K562 (cell line): ENCODE measurements around the gene MYG1. TPM values are rescaled to one million over a fixed set of nuclear protein-coding genes. Genes with fewer than 3 reads are reported as not detected.

Experiments used
- ATAC-seq: fragments of 200-7000 bp; cut with Tn5 transposase; 3 replicates; pipeline ENCODE4 v1.9.1; 2020; ENCODE audit warnings: moderate library complexity
- BruUV-seq: library from RNA; stranded (reverse); fragments of 400-500 nt; replicated peaks from 2 replicates; lab custom pipeline; 2021; lab: Mats Ljungman, UMichigan
- CTCF ChIA-PET: fragments of 300-600 bp; formaldehyde crosslinking; extraction: SDS; loops from one replicate; lab custom pipeline; 2021; ENCODE audit warnings: low intra/inter-chr PET ratio; lab: Yijun Ruan, JAX
- POLR2A ChIA-PET: fragments of 300-600, 350-650 bp; sonication (Branson Sonifier 250); formaldehyde crosslinking; extraction: SDS; loops from one replicate; lab custom pipeline; 2021; ENCODE audit warnings: antibody characterized with exemption, inconsistent platforms; lab: Yijun Ruan, JAX
- DNase-seq, 4 experiments: peaks; one replicate each; pipeline versions ENCODE4 v3.0.0 to v3.0.0-alpha.2; 2011 to 2018; ENCODE audit warnings: low spot score in 3 of 4, mixed read lengths in 3 of 4; ENCODE audit errors: extremely low read depth in 1 of 4
- FAIRE-seq: peaks from 2 replicates; lab custom pipeline; 2011; peaks lifted over from hg19 to GRCh38; lab: Jason Lieb, UNC
- H2AFZ ChIP-seq: 2 replicates; pipeline ENCODE4 v1.6.0; 2011; ENCODE audit warnings: low read depth, low read length, control low read depth, inconsistent platforms
- H3K27ac ChIP-seq: fragments of 200-600 bp; 3 replicates; pipeline ENCODE4 v1.8.0; 2011; ENCODE audit warnings: low read depth, mild to moderate bottlenecking, control low read depth, inconsistent platforms, low read length, moderate library complexity, mixed read lengths; ENCODE audit errors: extremely low read depth
- H3K27me3 ChIP-seq, 2 experiments: fragments of 300-600 bp in 1 of 2; 2 replicates in 1 of 2; 3 replicates in 1 of 2; pipeline versions ENCODE4 v1.6.0 to v1.8.0; 2011; ENCODE audit warnings: inconsistent platforms in 2 of 2, low read length in 2 of 2, mild to moderate bottlenecking in 1 of 2, mixed read lengths in 1 of 2, moderate library complexity in 1 of 2; ENCODE audit not compliant: control insufficient read depth in 2 of 2, insufficient read depth in 2 of 2
- H3K36me3 ChIP-seq: fragments of 300-600 bp; 3 replicates; pipeline ENCODE4 v1.8.0; 2011; ENCODE audit warnings: mild to moderate bottlenecking, low read length, inconsistent platforms; ENCODE audit not compliant: control insufficient read depth, insufficient read depth
- H3K4me1 ChIP-seq, 2 experiments: fragments of 200-600 bp in 1 of 2; replicated peaks in 1 of 2; 2 replicates in 1 of 2; 3 replicates in 1 of 2; pipeline versions ENCODE4 v1.5.1 to v1.8.0; 2011; ENCODE audit warnings: inconsistent platforms in 2 of 2, low read length in 2 of 2, mild to moderate bottlenecking in 1 of 2, mixed read lengths in 1 of 2, moderate library complexity in 1 of 2; ENCODE audit not compliant: control insufficient read depth in 2 of 2, insufficient read depth in 2 of 2
- H3K4me2 ChIP-seq: 2 replicates; pipeline ENCODE4 v1.6.1; 2011; ENCODE audit warnings: low read length, control low read depth, inconsistent platforms, mixed read lengths; ENCODE audit not compliant: insufficient read depth
- H3K4me3 ChIP-seq: fragments of 200-600 bp; sonication (generic), shearing (Covaris generic); 2 replicates; pipeline ENCODE4 v1.5.1; 2016; ENCODE audit warnings: control low read depth, inconsistent platforms
- H3K79me2 ChIP-seq: fragments of 200-600 bp; 3 replicates; pipeline ENCODE4 v1.8.0; 2011; ENCODE audit warnings: low read length, inconsistent platforms; ENCODE audit not compliant: control insufficient read depth, insufficient read depth
- H3K9ac ChIP-seq, 2 experiments: 2 replicates each; pipeline versions ENCODE4 v1.6.0 to v1.6.1; 2011; ENCODE audit warnings: low read depth in 2 of 2, low read length in 2 of 2, control low read depth in 1 of 2, inconsistent platforms in 1 of 2, mild to moderate bottlenecking in 1 of 2, mixed read lengths in 1 of 2; ENCODE audit not compliant: insufficient read depth in 1 of 2
- H3K9me1 ChIP-seq: one replicate; pipeline ENCODE4 v1.6.0; 2011; ENCODE audit warnings: inconsistent platforms, mild to moderate bottlenecking, low read length, moderate library complexity; ENCODE audit not compliant: control insufficient read depth, insufficient read depth
- H3K9me3 ChIP-seq: replicated peaks from 2 replicates; pipeline ENCODE4 v1.5.1; 2011; ENCODE audit warnings: low read depth, low read length, inconsistent platforms; ENCODE audit not compliant: control insufficient read depth, insufficient read depth
- H4K20me1 ChIP-seq: replicated peaks from 2 replicates; pipeline ENCODE4 v1.6.1; 2011; ENCODE audit warnings: low read length, inconsistent platforms, mixed read lengths; ENCODE audit not compliant: control insufficient read depth, insufficient read depth
- BCL6 ChIP-seq: fragments of 250-450 bp; sonication (Bioruptor Pico); IDR thresholded peaks from 2 replicates; pipeline ENCODE4 v1.4.0; 2020
- DNMT1 ChIP-seq: fragments of 450-650 bp; IDR thresholded peaks from 2 replicates; pipeline ENCODE4 v1.6.1; 2016; ENCODE audit warnings: antibody characterized with exemption, mild to moderate bottlenecking
- ETS2 ChIP-seq: IDR thresholded peaks from 2 replicates; pipeline ENCODE4 v1.6.1; 2016; ENCODE audit warnings: borderline replicate concordance, missing genetic modification characterization, mild to moderate bottlenecking, moderate library complexity, missing compliant biosample characterization; ENCODE audit not compliant: poor library complexity, severe bottlenecking
- KLF10 ChIP-seq: fragments of 250-450 bp; sonication (Bioruptor Pico); IDR thresholded peaks from 2 replicates; pipeline ENCODE4 v1.6.1; 2021; ENCODE audit warnings: matching md5 sums
- OTX1 ChIP-seq: fragments of 450-650 bp; formaldehyde crosslinking; IDR thresholded peaks from 2 replicates; pipeline ENCODE4 v1.4.0; 2022; ENCODE audit warnings: mild to moderate bottlenecking
- POLR2G ChIP-seq: fragments of 200-400 bp; formaldehyde crosslinking; IDR thresholded peaks from 2 replicates; pipeline ENCODE4 v1.6.1; 2017; ENCODE audit warnings: low read depth, mild to moderate bottlenecking, antibody characterized with exemption, low read length, moderate library complexity
- RCOR1 ChIP-seq, 2 experiments: IDR thresholded peaks; 2 replicates each; pipeline ENCODE4 v1.6.1; 2012; ENCODE audit warnings: low read depth in 2 of 2, low read length in 2 of 2, borderline replicate concordance in 1 of 2, improper control_type of control experiment in 1 of 2
- SAFB ChIP-seq: fragments of 200-400 bp; formaldehyde crosslinking; IDR thresholded peaks from 2 replicates; pipeline ENCODE4 v1.6.1; 2017; ENCODE audit warnings: low read depth, low read length, borderline replicate concordance
- SMC3 ChIP-seq: conservative IDR thresholded peaks from 2 replicates; pipeline ENCODE4 v1.6.1; 2011; ENCODE audit warnings: low read depth, low read length, improper control_type of control experiment; ENCODE audit not compliant: insufficient read depth
- SRSF3 ChIP-seq: fragments of 200-400 bp; formaldehyde crosslinking; IDR thresholded peaks from 2 replicates; pipeline ENCODE4 v1.6.1; 2016; ENCODE audit warnings: mild to moderate bottlenecking, low read length, moderate library complexity; ENCODE audit not compliant: insufficient read depth
- TAL1 ChIP-seq: fragments of 450-650 bp; IDR thresholded peaks from 2 replicates; pipeline ENCODE4 v1.6.1; 2016; ENCODE audit warnings: mild to moderate bottlenecking
- ZFP30 ChIP-seq: fragments of 250-450 bp; sonication (Bioruptor Pico); IDR thresholded peaks from 2 replicates; pipeline ENCODE4 v1.8.0; 2022; ENCODE audit warnings: moderate library complexity, mild to moderate bottlenecking, inconsistent platforms, borderline replicate concordance
- ZNF165 ChIP-seq: fragments of 250-450 bp; sonication (Bioruptor Pico); IDR thresholded peaks from 2 replicates; pipeline ENCODE4 v1.4.0; 2020; ENCODE audit warnings: borderline replicate concordance
- ZNF766 ChIP-seq: fragments of 200-800 bp; sonication (Bioruptor generic); conservative IDR thresholded peaks from 2 replicates; pipeline ENCODE4 v1.6.1; 2016; ENCODE audit warnings: missing genetic modification characterization, missing compliant biosample characterization
- WGBS: fragments of 100-300 bp; shearing (Covaris generic); methylation state at CpG from one replicate; pipeline ENCODE4 v1.1.6; 2016; ENCODE audit warnings: low coverage, mixed read lengths; ENCODE audit not compliant: insufficient coverage; ENCODE audit errors: missing lambda C conversion rate; 5-methylcytosine and 5-hydroxymethylcytosine counted together
- in situ Hi-C: fragments of 300-500 bp; cut with MboI; formaldehyde crosslinking; loops from 4 replicates; pipeline ENCODE4 v1.15.0; 2018; ENCODE audit warnings: inconsistent platforms, mixed read lengths
- intact Hi-C: fragments of 100-400 bp; cut with micrococcal nuclease; formaldehyde crosslinking; loops from 2 replicates; pipeline ENCODE4 v1.14.2; 2022
- polyA plus RNA-seq, 8 experiments: library from polyadenylated mRNA; depleted of rRNA in 4 of 8; stranded (reverse) in 5 of 8; unstranded in 3 of 8; fragments of >200 nt; fragmentation: Nextera tagmentation in 2 of 8; fragmentation: Illumina TruSeq in 1 of 8; extraction: Ambion mirVana in 2 of 8; extraction: Trizol in 1 of 8; gene quantifications; 2 replicates each; pipeline versions ENCODE4 v1.2.1 to v1.2.3, GENCODE V29; 2011 to 2014; ENCODE audit warnings: inconsistent platforms in 1 of 8, missing spikeins in 1 of 8
- total RNA-seq, 7 experiments: library from RNA; depleted of rRNA in 6 of 7; stranded (reverse); fragments of >200 nt in 6 of 7; fragmentation: Illumina TruSeq in 2 of 7; extraction: Trizol in 2 of 7; gene quantifications; 2 replicates each; pipeline versions ENCODE4 v1.2.1 to v1.2.3, GENCODE V29; 2011 to 2021; ENCODE audit warnings: low replicate concordance in 1 of 7
- TF ChIP-seq, protein P1 (sequence below), 2 experiments: fragments of 450-650 bp; conservative IDR thresholded peaks; 2 replicates each; pipeline ENCODE4 v1.6.1; 2017; ENCODE audit warnings: mild to moderate bottlenecking in 2 of 2, moderate library complexity in 2 of 2
- TF ChIP-seq, protein P2 (sequence below): fragments of 450-650 bp; IDR thresholded peaks from one replicate; pipeline ENCODE4 v1.6.1; 2018; ENCODE audit warnings: mild to moderate bottlenecking, moderate library complexity; ENCODE audit not compliant: partially characterized antibody
- TF ChIP-seq, protein P3 (sequence below): fragments of 450-650 bp; IDR thresholded peaks from 2 replicates; pipeline ENCODE4 v1.6.1; 2016

Gene MYG1
- total and polyA plus RNA-seq, 9 of the 15 experiments (the other 6 are each of a cell fraction or from before 2014, with no cell fraction given): 0.45 to 5.6 (median 2.1) TPM

DNA sequence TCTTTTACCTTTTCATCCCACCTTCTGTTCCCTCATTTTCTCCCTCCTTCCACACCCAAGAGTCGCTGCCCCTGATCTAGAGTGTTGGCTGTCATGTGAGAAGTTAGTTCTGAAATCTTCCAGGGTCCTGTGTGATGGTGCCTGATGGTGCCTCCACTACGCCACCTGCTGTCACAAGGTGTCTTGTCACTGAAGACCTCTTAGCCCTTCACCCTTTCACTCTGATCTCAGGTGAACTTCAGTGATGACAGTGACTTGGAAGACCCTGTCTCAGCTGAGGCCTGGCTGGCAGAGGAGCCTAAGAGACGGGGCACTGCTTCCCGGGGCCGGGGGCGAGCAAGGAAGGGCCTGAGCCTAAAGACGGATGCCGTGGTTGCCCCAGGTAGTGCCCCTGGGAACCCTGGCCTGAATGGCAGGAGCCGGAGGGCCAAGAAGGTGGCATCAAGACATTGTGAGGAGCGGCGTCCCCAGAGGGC, 11.7 kb upstream of the MYG1 start:
- H3K4me2 ChIP-seq: no peak overlapping the region
- no peaks in the 10 kb centered on the region for H3K9me3 ChIP-seq
- in situ Hi-C loops: loop anchor here (5.0 kb wide), 2 partner anchors 75 to 220 kb away; no protein-coding TSS in a partner anchor
- peaks cover 0 to 6% of the 10 kb centered on the region in 2 experiments; a peak in 1 of 5 replicates for H3K4me1 ChIP-seq
- no peaks in the 10 kb centered on the region for H3K9me1 ChIP-seq
- no peak overlapping the region for H3K27ac ChIP-seq
- FAIRE-seq: peak; percentile 94
- ATAC-seq: peak; percentile 96
- no TSS peak for BruUV-seq
- 50% methylated on average over 10 of the region's 11 CpGs for WGBS
- DNase-seq: peak; percentile 67 to 78 (median 74)
- H3K36me3 ChIP-seq: peaks cover 88% of the 10 kb centered on the region
- intact Hi-C loops: loop anchor here (1.0 to 5.0 kb wide), 3 partner anchors 36 to 130 kb away; no protein-coding TSS in a partner anchor
- no peaks in the 10 kb centered on the region for H4K20me1 ChIP-seq
- no peak overlapping the region for H3K4me3 ChIP-seq
- ChIA-PET POLR2A (interaction anchor here (0.5 to 1.7 kb wide), 5 partner anchors 10 to 721 kb away, joined by 4 to 6 read pairs (median 4); partner anchors contain the start of genes ESPL1 and HOXC8), CTCF (interaction anchor here (0.7 to 3.1 kb wide), 3 partner anchors 75 to 186 kb away, joined by 3 to 41 read pairs (median 7); no protein-coding TSS in a partner anchor)
- H3K9ac ChIP-seq: 0 out of 4 replicates have a peak overlapping the region, but pooled peaks of 1 of the 2 experiments have one; percentile 54
- H3K79me2 ChIP-seq: no peaks in the 10 kb centered on the region
- no peak overlapping the region for H2AFZ ChIP-seq
- H3K27me3 ChIP-seq: no peaks in the 10 kb centered on the region
- TF ChIP-seq ZNF766 (CRISPR knock-in tag) (no peak), ETS2 (tag) (no peak), DNMT1 (no peak), OTX1 (CRISPR knock-in tag) (0 out of 2 replicates have a peak, but pooled peaks have one; percentile 29), ZNF165 (CRISPR knock-in tag) (no peak), SRSF3 (no peak), SMC3 (peak; percentile 94), KLF10 (CRISPR knock-in tag) (no peak), RCOR1 (IDR thresholded peaks at IDR 0.05; ENCODE audit: borderline replicate concordance in 1 of 2, low read depth in 2 of 2, low read length in 2 of 2) (peak in 1 of 2 experiments; percentile 32; a peak in 1 of 4 replicates), ZFP30 (no peak), SAFB (no peak), POLR2G (peak; percentile 27; the same call in 1 of the 2 replicates), TAL1 (no peak), BCL6 (CRISPR knock-in tag) (no peak)
- TF ChIP-seq, protein P1, sequence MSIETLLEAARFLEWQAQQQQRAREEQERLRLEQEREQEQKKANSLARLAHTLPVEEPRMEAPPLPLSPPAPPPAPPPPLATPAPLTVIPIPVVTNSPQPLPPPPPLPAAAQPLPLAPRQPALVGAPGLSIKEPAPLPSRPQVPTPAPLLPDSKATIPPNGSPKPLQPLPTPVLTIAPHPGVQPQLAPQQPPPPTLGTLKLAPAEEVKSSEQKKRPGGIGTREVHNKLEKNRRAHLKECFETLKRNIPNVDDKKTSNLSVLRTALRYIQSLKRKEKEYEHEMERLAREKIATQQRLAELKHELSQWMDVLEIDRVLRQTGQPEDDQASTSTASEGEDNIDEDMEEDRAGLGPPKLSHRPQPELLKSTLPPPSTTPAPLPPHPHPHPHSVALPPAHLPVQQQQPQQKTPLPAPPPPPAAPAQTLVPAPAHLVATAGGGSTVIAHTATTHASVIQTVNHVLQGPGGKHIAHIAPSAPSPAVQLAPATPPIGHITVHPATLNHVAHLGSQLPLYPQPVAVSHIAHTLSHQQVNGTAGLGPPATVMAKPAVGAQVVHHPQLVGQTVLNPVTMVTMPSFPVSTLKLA (conservative IDR thresholded peaks at IDR 0.05): no peak
- TF ChIP-seq, protein P2, sequence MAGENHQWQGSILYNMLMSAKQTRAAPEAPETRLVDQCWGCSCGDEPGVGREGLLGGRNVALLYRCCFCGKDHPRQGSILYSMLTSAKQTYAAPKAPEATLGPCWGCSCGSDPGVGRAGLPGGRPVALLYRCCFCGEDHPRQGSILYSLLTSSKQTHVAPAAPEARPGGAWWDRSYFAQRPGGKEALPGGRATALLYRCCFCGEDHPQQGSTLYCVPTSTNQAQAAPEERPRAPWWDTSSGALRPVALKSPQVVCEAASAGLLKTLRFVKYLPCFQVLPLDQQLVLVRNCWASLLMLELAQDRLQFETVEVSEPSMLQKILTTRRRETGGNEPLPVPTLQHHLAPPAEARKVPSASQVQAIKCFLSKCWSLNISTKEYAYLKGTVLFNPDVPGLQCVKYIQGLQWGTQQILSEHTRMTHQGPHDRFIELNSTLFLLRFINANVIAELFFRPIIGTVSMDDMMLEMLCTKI: no peak
- TF ChIP-seq, protein P3, sequence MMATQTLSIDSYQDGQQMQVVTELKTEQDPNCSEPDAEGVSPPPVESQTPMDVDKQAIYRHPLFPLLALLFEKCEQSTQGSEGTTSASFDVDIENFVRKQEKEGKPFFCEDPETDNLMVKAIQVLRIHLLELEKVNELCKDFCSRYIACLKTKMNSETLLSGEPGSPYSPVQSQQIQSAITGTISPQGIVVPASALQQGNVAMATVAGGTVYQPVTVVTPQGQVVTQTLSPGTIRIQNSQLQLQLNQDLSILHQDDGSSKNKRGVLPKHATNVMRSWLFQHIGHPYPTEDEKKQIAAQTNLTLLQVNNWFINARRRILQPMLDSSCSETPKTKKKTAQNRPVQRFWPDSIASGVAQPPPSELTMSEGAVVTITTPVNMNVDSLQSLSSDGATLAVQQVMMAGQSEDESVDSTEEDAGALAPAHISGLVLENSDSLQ: peak; percentile 29; the same call in 1 of the 2 replicates
